LoVo (cell line): ENCODE results near the gene PRR20C.
"Not testable (repeated sequence)": the region's sequence is repeated elsewhere in the genome, so short reads cannot be mapped to it uniquely, and the experiment has no call there.

Experiments used
- DNase-seq: peaks from one replicate; pipeline ENCODE4 v3.0.0-alpha.2; 2016; ENCODE audit warnings: low spot score

The PRR20C gene

DNA sequence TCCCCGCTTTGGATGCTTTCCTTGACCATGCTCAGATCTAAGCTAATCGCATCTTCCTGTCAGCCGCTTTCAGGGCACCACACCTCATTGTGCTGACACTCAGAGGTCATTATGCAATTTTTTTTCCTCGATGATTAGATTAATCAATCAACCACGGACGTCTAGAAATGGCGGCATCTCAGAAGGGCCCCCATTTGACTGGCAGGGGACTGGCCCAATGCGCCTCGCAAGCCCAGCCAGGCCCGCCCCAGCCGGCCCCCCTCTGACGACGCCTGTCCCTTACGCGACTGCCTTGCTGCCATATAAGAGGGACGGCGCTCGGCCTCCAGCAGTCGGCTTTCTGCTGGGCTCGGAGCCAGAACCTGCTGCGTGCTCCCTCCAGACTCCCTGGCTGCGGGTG lies at the start of gene PRR20C:
Gene PRR20C, plus strand, starts transcription at position 301 of the 400 bp plus-strand sequence. CDS start 387 bp downstream, outside the sequence.
- not testable (repeated sequence) for DNase-seq

DNA sequence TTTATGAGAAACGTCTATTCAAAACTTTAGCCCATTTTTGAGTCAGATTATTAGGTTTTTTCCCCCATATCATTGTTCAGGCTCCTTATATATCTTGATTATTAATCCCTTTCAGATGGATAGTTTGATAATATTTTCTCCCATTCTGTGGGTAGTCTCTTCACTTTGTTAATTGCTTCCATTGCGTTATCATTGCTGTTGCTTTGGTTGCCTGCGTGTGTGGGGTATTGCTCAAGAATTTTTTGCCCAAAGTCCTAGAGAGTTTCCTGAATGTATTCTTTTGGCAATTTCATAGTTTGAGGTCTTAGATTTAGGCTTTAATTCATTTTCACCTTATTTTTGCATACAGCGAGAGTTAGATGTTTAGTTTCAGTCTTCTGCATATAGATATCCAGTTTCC lies 38.9 kb upstream of the PRR20C start:
- DNase-seq = no peak

DNA sequence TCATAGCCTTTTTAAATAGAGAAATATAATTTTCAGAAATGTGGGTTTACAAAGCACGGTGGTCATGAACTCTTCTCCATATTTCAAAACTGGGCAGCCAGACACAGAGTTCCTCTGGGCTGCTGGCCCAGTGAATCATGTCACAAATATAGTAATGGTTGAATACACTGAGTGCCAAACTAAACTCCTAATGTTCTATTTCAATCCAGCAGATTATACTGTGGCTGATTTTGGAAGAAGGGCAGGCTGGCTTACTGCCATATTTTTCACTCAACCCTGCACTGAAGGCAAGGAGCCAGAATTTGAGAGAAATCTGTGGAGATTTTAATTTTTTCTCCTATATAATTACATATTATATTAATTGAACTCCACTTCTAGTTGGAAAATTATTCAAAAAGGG lies 30.2 kb upstream of the PRR20C start:
- no peak for DNase-seq

DNA sequence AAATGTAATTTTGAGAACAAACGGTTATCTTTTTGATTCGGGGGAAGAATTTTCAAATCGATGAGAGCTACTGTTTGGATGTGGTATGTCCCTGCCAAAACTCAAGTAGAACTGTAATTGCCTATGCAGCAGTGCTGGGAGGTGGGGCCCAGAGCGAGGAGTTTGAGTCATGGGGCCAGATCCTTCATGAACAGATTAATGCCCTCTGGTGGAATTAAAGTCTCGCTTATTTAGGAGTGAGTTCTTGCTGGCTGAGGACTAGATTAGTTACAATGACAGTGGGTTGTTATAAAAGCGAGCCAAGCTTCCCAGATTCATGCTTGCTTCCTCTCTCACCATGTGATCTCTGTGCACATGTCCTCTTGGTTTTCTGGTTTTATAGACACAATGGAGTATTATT lies 25.0 kb upstream of the PRR20C start:
- DNase-seq = no peak

DNA sequence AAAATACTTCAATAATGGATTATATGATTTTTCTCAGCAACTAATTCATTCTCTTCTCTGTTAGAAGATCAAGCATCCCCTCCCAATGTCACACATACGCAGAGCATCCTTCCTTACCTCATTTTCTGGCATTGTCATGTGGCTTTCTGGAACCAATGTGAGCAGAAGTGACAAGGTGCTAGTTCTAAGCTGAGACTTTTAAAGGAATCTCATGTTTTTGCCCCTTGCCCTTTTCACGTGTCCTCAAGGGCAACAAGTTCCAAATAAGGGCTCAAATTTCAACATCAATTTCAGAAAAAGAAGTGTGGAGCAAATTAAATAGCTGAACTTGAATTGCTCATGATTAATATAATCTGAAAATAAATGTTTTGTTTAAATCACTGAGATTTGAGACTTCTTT lies 17.8 kb upstream of the PRR20C start:
- DNase-seq = no peak

DNA sequence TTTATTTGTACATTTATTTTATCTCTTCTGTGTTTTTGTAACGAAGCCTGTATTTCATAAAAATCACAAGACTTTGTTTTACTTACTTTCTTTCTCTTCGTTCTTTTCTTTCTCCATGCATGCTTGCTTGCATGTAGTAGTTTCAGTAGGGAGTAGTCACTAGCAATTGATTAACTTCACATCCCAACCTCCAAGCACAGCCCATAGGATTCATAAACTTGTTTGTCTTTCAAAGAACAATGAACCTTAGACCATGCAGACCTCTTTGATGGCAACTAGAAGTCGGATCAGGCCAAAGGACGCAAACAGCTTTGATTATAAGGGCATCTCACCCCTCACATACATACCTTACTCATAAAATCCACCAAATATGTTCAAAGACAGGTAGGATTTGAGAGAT lies 16.3 kb upstream of the PRR20C start:
- DNase-seq = no peak

DNA sequence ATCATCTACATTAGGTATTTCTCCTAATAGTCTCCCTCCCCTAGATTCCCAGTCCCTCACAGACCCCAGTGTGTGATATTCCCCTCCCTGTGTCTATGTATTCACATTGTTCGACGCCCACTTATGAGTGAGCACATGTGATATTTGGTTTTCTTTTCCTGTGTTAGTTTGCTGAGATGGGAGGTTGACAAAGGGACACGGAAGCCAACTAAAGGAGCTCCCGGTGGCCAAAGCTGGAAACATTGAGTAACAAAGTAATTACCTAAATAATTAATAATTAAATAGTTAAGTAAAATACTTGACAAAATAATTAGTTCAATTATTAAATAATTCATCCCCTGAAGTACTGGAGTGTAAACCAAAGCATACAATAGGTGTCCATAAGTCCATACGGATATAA lies 14.9 kb upstream of the PRR20C start:
- no peak for DNase-seq

DNA sequence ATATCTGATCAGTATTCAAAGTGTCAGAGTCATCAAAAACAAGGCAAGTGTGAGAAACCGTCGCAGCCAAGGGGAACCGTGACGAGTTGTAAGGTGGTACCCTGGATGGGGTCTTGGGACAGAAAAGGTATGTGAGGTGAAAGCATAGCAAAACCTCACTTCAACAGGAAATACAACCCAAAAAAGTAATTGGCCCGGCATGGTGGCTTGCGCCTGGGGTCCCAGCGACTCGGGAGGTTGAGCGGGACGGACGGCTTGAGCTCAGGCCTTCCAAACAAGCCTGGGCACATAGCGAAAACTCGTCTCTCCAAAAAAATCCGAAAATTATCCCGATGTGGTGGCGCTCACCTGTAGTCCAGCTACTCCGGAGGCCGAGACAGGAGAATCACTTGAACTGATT lies 14.1 kb upstream of the PRR20C start:
- not testable (repeated sequence) for DNase-seq

DNA sequence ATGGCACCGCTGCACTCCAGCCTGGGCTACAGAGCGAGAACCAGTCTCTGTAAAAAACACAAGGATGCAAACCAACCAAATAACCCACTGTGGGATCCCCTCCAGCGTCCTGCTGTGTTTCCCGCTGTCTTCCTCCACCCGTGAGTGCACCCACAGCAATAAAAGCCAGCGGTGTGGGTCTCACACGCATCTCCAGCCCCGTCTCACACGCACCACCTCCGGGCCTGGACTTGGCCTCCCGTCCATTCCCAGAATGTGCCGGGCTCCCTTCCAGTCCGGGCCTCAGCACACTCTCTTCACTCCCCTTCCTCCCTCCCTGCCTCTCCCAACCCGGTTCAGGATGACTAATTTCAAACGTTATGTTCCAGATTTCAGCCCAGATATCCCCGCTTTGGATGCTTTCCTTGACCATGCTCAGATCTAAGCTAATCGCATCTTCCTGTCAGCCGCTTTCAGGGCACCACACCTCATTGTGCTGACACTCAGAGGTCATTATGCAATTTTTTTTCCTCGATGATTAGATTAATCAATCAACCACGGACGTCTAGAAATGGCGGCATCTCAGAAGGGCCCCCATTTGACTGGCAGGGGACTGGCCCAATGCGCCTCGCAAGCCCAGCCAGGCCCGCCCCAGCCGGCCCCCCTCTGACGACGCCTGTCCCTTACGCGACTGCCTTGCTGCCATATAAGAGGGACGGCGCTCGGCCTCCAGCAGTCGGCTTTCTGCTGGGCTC lies 13.5 kb upstream of the PRR20C start, which contains the start of gene PRR20A:
Gene PRR20A, plus strand, starts transcription at position 684 of the 734 bp plus-strand sequence. CDS start 387 bp downstream, outside the sequence.
- DNase-seq = not testable (repeated sequence)

DNA sequence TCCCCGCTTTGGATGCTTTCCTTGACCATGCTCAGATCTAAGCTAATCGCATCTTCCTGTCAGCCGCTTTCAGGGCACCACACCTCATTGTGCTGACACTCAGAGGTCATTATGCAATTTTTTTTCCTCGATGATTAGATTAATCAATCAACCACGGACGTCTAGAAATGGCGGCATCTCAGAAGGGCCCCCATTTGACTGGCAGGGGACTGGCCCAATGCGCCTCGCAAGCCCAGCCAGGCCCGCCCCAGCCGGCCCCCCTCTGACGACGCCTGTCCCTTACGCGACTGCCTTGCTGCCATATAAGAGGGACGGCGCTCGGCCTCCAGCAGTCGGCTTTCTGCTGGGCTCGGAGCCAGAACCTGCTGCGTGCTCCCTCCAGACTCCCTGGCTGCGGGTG lies 6.7 kb upstream of the PRR20C start, which contains the start of gene PRR20B:
Gene PRR20B, plus strand, starts transcription at position 301 of the 400 bp plus-strand sequence. CDS start 387 bp downstream, outside the sequence.
- not testable (repeated sequence) for DNase-seq

DNA sequence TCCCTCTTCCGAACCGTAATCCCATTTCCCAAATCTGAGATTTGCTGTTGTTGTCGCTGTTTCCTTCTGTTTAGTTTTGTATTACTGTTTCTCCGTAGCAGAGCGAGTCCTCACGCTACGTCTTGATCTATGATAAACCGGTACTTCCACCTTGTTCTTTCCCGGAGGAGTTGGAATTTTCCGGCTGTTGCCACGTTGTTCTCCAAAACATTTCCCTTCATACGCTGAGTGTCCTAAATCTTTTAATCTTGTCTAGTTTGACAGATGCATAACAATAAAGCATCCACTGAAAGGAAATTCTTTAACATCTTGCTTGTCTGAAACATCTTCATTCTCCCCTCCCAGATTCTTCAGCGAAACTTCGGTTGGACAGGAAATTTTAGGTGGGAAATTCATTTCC lies 5.8 kb upstream of the PRR20C start:
- not testable (repeated sequence) for DNase-seq

DNA sequence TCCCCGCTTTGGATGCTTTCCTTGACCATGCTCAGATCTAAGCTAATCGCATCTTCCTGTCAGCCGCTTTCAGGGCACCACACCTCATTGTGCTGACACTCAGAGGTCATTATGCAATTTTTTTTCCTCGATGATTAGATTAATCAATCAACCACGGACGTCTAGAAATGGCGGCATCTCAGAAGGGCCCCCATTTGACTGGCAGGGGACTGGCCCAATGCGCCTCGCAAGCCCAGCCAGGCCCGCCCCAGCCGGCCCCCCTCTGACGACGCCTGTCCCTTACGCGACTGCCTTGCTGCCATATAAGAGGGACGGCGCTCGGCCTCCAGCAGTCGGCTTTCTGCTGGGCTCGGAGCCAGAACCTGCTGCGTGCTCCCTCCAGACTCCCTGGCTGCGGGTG lies 6.5 kb downstream of the PRR20C start, which contains the start of gene PRR20D:
Gene PRR20D, plus strand, starts transcription at position 301 of the 400 bp plus-strand sequence. CDS start 387 bp downstream, outside the sequence.
- not testable (repeated sequence) for DNase-seq

DNA sequence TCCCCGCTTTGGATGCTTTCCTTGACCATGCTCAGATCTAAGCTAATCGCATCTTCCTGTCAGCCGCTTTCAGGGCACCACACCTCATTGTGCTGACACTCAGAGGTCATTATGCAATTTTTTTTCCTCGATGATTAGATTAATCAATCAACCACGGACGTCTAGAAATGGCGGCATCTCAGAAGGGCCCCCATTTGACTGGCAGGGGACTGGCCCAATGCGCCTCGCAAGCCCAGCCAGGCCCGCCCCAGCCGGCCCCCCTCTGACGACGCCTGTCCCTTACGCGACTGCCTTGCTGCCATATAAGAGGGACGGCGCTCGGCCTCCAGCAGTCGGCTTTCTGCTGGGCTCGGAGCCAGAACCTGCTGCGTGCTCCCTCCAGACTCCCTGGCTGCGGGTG lies 13.0 kb downstream of the PRR20C start, which contains the start of gene PRR20E:
Gene PRR20E, plus strand, starts transcription at position 301 of the 400 bp plus-strand sequence. CDS start 387 bp downstream, outside the sequence.
- DNase-seq = not testable (repeated sequence)

DNA sequence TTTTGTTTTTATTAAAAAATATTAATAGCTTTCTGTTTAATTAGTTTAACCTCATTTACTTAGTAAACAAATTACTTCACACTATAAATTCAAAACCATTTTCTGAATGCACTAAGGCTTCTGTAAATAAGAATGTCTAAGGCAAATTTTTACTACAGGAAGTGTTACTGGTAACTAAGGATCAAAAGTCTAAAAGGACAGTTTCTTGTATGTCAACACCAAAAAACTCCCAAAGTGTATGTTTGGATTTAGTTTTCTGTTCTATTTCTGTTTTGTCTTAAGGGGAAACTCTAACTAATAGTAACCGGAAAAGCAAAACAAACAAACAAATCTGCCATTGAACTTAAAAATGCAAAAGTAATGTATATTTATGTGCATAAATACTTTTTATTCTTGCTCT lies 37.8 kb downstream of the PRR20C start:
- DNase-seq = no peak
